B cell (primary cell): ENCODE measurements around the gene TMEM63A. TPM values are rescaled to one million over a fixed set of nuclear protein-coding genes. Genes with fewer than 3 reads are reported as not detected.

Experiments
- ATAC-seq: fragments of 200-7000 bp; cut with Tn5 transposase; one replicate; pipeline ENCODE4 v1.10.0; 2021; ENCODE audit warnings: low read depth, mild to moderate bottlenecking, moderate number of reproducible peaks, moderate library complexity
- CTCF ChIA-PET: fragments of 350-600 bp; sonication (Branson Sonifier 250); formaldehyde crosslinking; loops from one replicate; lab custom pipeline; 2021; ENCODE audit warnings: antibody characterized with exemption, inconsistent platforms; lab: Charles Lee
- POLR2A ChIA-PET: fragments of 350-600 bp; sonication (Branson Sonifier 250); formaldehyde crosslinking; loops from one replicate; lab custom pipeline; 2021; ENCODE audit warnings: antibody characterized with exemption; lab: Charles Lee
- DNase-seq: peaks from one replicate; pipeline ENCODE4 v3.0.0; 2013
- H2AFZ ChIP-seq: 2 replicates; pipeline ENCODE4 v1.6.1; 2012; ENCODE audit warnings: mild to moderate bottlenecking, low read depth, low read length; ENCODE audit not compliant: insufficient read depth, poor library complexity, severe bottlenecking
- H3K27ac ChIP-seq, 2 donors: 1 replicate in 1 of 2; 2 replicates in 1 of 2; pipeline ENCODE4 v1.5.1; 2012 to 2013; ENCODE audit warnings: low read length in 2 of 2, mild to moderate bottlenecking in 2 of 2, moderate library complexity in 1 of 2
- H3K27me3 ChIP-seq, 4 experiments: fragments of 200-600 bp in 1 of 4; sonication (generic) in 1 of 4; replicated peaks in 1 of 4; 1 replicate in 2 of 4; 2 replicates in 2 of 4; pipeline versions ENCODE4 v1.6.1 to v1.7.0; 2013 to 2016; ENCODE audit warnings: low read length in 3 of 4, mild to moderate bottlenecking in 2 of 4, mixed read lengths in 1 of 4, moderate library complexity in 1 of 4; ENCODE audit not compliant: insufficient read depth in 4 of 4, control insufficient read depth in 3 of 4; ENCODE audit errors: control extremely low read depth in 1 of 4
- H3K36me3 ChIP-seq, 2 experiments: replicated peaks in 1 of 2; 1 replicate in 1 of 2; 2 replicates in 1 of 2; pipeline versions ENCODE4 v1.6.1 to v1.7.1; 2013; ENCODE audit warnings: low read length in 1 of 2; ENCODE audit not compliant: insufficient read depth in 2 of 2, control insufficient read depth in 1 of 2; ENCODE audit errors: control extremely low read depth in 1 of 2, extremely low read depth in 1 of 2
- H3K4me1 ChIP-seq, 2 donors: fragments of 200-600 bp in 1 of 2; sonication (generic) in 1 of 2; 1 replicate in 1 of 2; 2 replicates in 1 of 2; pipeline versions ENCODE4 v1.5.1 to v1.6.1; 2013 to 2017; ENCODE audit warnings: low read length in 2 of 2; ENCODE audit not compliant: control insufficient read depth in 2 of 2, insufficient read depth in 2 of 2
- H3K4me2 ChIP-seq: replicated peaks from 2 replicates; pipeline ENCODE3; 2012; ENCODE audit warnings: mild to moderate bottlenecking, low read depth, low read length; ENCODE audit not compliant: poor library complexity, severe bottlenecking
- H3K4me3 ChIP-seq, 5 experiments: fragments of 200-600 bp in 1 of 5; sonication (generic) in 1 of 5; 1 replicate in 3 of 5; 2 replicates in 2 of 5; pipeline versions ENCODE4 v1.5.1 to v1.7.0; 2011 to 2016; ENCODE audit warnings: low read length in 4 of 5, mild to moderate bottlenecking in 4 of 5, low read depth in 2 of 5, control low read depth in 1 of 5, moderate library complexity in 1 of 5; ENCODE audit not compliant: insufficient read depth in 1 of 5; ENCODE audit errors: control extremely low read depth in 1 of 5, extremely low read depth in 1 of 5
- H3K79me2 ChIP-seq: fragments of 200-600 bp; sonication (generic); one replicate; pipeline ENCODE4 v1.6.0; 2016; ENCODE audit warnings: low read length; ENCODE audit not compliant: control insufficient read depth, insufficient read depth
- H3K9ac ChIP-seq: fragments of 200-600 bp; sonication (generic); 2 replicates; pipeline ENCODE4 v1.6.1; 2017; ENCODE audit warnings: mild to moderate bottlenecking, low read length, moderate library complexity
- H3K9me3 ChIP-seq, 3 donors: one replicate each; pipeline versions ENCODE4 v1.6.1 to v1.7.1; 2013; ENCODE audit warnings: low read length in 2 of 3; ENCODE audit not compliant: control insufficient read depth in 2 of 3, insufficient read depth in 1 of 3; ENCODE audit errors: control extremely low read depth in 1 of 3
- H4K20me1 ChIP-seq: 2 replicates; pipeline ENCODE4 v1.6.0; 2012; ENCODE audit warnings: mild to moderate bottlenecking, low read length; ENCODE audit not compliant: insufficient read depth, control insufficient read depth, poor library complexity, severe bottlenecking
- H3K27ac Mint-ChIP-seq: one replicate; pipeline ENCODE4 v1.8.0; 2021; ENCODE audit warnings: mixed read lengths
- H3K27me3 Mint-ChIP-seq: one replicate; pipeline ENCODE4 v1.8.0; 2021; ENCODE audit warnings: mixed read lengths
- H3K4me1 Mint-ChIP-seq: one replicate; pipeline ENCODE4 v1.8.0; 2021; ENCODE audit warnings: mixed read lengths
- H3K4me3 Mint-ChIP-seq: one replicate; pipeline ENCODE4 v1.8.0; 2021; ENCODE audit warnings: mixed read lengths
- H3K9me3 Mint-ChIP-seq: one replicate; pipeline ENCODE4 v1.8.0; 2022; ENCODE audit warnings: mixed read lengths; ENCODE audit not compliant: insufficient read depth
- CTCF ChIP-seq: fragments of 200-600 bp; IDR thresholded peaks from one replicate; pipeline ENCODE4 v1.8.0; 2022; ENCODE audit warnings: antibody characterized with exemption, mild to moderate bottlenecking
- EZH2 ChIP-seq: IDR thresholded peaks from 2 replicates; pipeline ENCODE4 v1.6.1; 2012; ENCODE audit warnings: borderline replicate concordance, low read depth, mild to moderate bottlenecking, moderate library complexity, low read length; ENCODE audit not compliant: insufficient read depth, poor library complexity, severe bottlenecking
- WGBS: methylation state at CpG from one replicate; pipeline ENCODE4 v1.1.5; 2013; ENCODE audit warnings: missing lambda C conversion rate; ENCODE audit not compliant: insufficient coverage; 5-methylcytosine and 5-hydroxymethylcytosine counted together
- intact Hi-C: fragments of 100-400 bp; cut with micrococcal nuclease; formaldehyde crosslinking; loops from one replicate; pipeline ENCODE4 v1.10.0; 2022
- polyA plus RNA-seq: library from polyadenylated mRNA; depleted of rRNA; stranded (reverse); fragments of >200 nt; gene quantifications from 2 replicates; pipeline ENCODE4 v1.2.3, GENCODE V29; 2012
- total RNA-seq, 2 donors: library from RNA; stranded (reverse); fragments of 120-200 nt in 1 of 2; gene quantifications; 1 replicate in 1 of 2; 2 replicates in 1 of 2; pipeline versions ENCODE4 v1.2.3 to v1.2.4, GENCODE V29; 2013 to 2022

TMEM63A gene
- total and polyA plus RNA-seq, 2 donors (not counting 1 experiment from before 2014, with no cell fraction given) = 209 to 238 TPM

DNA sequence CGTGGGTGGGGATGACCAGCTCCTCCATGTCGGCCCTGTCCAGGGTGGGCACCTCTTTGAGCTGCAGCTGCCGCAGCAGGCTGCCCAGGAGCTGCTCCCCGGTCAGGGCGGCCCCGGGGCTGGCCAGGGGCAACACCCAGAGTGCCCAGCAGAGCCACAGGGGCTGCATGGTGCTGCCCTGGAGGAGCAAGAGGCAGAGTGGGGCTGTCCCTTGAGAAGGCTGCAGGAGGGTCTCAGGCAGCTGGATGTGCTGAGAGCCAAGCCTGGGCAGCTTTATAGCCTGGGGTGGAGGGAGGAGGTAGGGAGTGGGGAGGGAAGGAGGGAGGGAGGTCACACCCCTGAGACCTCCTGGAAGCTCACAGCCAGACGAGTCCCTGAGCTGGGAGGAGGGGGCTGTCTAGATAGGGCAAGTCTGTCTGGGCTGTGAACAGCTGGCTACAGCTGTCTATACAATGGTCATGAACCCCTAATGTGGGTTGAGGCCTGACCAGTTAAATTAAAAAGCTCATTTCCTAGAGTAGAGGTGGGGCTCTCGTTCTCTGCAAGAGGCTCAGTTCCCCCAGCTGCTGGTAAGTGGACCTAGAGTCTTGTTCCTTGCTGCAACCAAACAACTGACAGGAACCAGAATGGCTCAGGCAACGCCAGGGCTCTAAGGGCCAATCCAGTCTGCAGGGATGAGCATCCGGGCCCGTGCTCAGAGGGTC is 6.9 kb upstream of the TMEM63A start, which contains the start of gene LEFTY1:
Gene LEFTY1 (minus strand): TSS at position 249 of the 704 bp plus-strand sequence. CDS start 80 bp downstream, at position 169.
- ChIA-PET CTCF (interaction anchor here (3.2 kb wide), 1 partner anchor 21 kb away, joined by 11 read pairs; no protein-coding TSS in a partner anchor), POLR2A (no interaction called here)
- Histone ChIP-seq H3K27me3 (no peaks in the 10 kb centered on the region), H2AFZ (no peak within 1 kb of the TSS), H3K9me3 (no peaks in the 10 kb centered on the region), H3K4me3 (no peak within 1 kb of the TSS), H3K4me2 (no peak within 1 kb of the TSS), H3K79me2 (no peaks in the 10 kb centered on the region), H3K36me3 (no peaks in the 10 kb centered on the region), H3K4me1 (no peaks in the 10 kb centered on the region), H4K20me1 (no peaks in the 10 kb centered on the region), H3K27ac (no peak within 1 kb of the TSS), H3K9ac (no peak within 1 kb of the TSS)
- 94% methylated on average over 11 of the region's 11 CpGs for WGBS
- ATAC-seq (no peak), DNase-seq (no peak)
- intact Hi-C loops = no loop called here
- TF ChIP-seq CTCF (no peak), EZH2 (no peak)
- Mint-ChIP-seq H3K4me3 (no peak within 1 kb of the TSS), H3K27ac (no peak within 1 kb of the TSS), H3K27me3 (peaks cover 3% of the 10 kb centered on the region), H3K9me3 (no peaks in the 10 kb centered on the region), H3K4me1 (peaks cover under 1% of the 10 kb centered on the region)

GRCh38 chr1:225888289-225888897 is 6.2 kb upstream of the TMEM63A start:
- Histone ChIP-seq H3K9ac (no peak overlapping the region), H3K36me3 (no peaks in the 10 kb centered on the region), H4K20me1 (no peaks in the 10 kb centered on the region), H3K9me3 (no peaks in the 10 kb centered on the region), H3K4me1 (peaks cover 0 to 3% of the 10 kb centered on the region in 2 donors), H3K4me2 (no peak overlapping the region), H3K27me3 (no peaks in the 10 kb centered on the region), H3K27ac (no peak overlapping the region), H3K79me2 (peaks cover 6% of the 10 kb centered on the region), H2AFZ (no peak overlapping the region), H3K4me3 (no peak overlapping the region)
- Mint-ChIP-seq H3K4me1 (peaks cover 5% of the 10 kb centered on the region), H3K27ac (no peak overlapping the region), H3K4me3 (no peak overlapping the region), H3K9me3 (no peaks in the 10 kb centered on the region), H3K27me3 (peaks cover 3% of the 10 kb centered on the region)
- POLR2A ChIA-PET = no interaction called here
- TF ChIP-seq EZH2 (no peak), CTCF (no peak)
- intact Hi-C loops = no loop called here
- 92% methylated on average over 17 of the region's 18 CpGs for WGBS
- CTCF ChIA-PET = interaction anchor here (3.2 kb wide), 1 partner anchor 21 kb away, joined by 11 read pairs; no protein-coding TSS in a partner anchor
- DNase-seq (no peak), ATAC-seq (no peak)
